Gastroesophageal sphincter (tissue), 4 donors: ENCODE results near the gene THRAP3. TPM values are rescaled to one million over a fixed set of nuclear protein-coding genes. Genes with fewer than 3 reads are reported as not detected.
A peak's percentile ranks its signal among the peaks of the same experiment; 100 is the strongest.

Source experiments
- ATAC-seq: fragments of 150-250 bp; one replicate; pipeline ENCODE4 v1.9.1; 2016; ENCODE audit warnings: mild to moderate bottlenecking, moderate library complexity
- H3K27ac ChIP-seq, 4 donors: fragments of 200-600 bp; sonication (generic) in 3 of 4; 1 replicate in 3 of 4; 2 replicates in 1 of 4; pipeline ENCODE4 v1.5.1; 2016 to 2019
- H3K27me3 ChIP-seq: fragments of 200-600 bp; sonication (generic); one replicate; pipeline ENCODE4 v1.5.1; 2019
- H3K36me3 ChIP-seq, 2 donors: fragments of 200-600 bp; sonication (generic); one replicate each; pipeline ENCODE4 v1.5.1; 2019; ENCODE audit warnings: control low read depth in 1 of 2
- H3K4me1 ChIP-seq, 3 donors: fragments of 200-600 bp; sonication (generic); 1 replicate in 2 of 3; 2 replicates in 1 of 3; pipeline ENCODE4 v1.5.1; 2016 to 2019; ENCODE audit warnings: control low read depth in 2 of 3
- H3K4me3 ChIP-seq, 2 donors: fragments of 200-600 bp; sonication (generic); one replicate each; pipeline ENCODE4 v1.5.1; 2019; ENCODE audit warnings: mild to moderate bottlenecking in 1 of 2, moderate library complexity in 1 of 2
- H3K9me3 ChIP-seq, 3 donors: fragments of 200-600 bp; sonication (generic); one replicate each; pipeline ENCODE4 v1.5.1; 2017 to 2019; ENCODE audit warnings: control low read depth in 2 of 3
- CTCF ChIP-seq, 4 experiments: fragments of 200-600 bp in 2 of 4; fragments of 450-650 bp in 2 of 4; sonication (generic) in 1 of 4; IDR thresholded peaks; one replicate each; pipeline ENCODE4 v1.5.1; 2017 to 2019; ENCODE audit warnings: antibody characterized with exemption in 4 of 4, mild to moderate bottlenecking in 2 of 4, moderate library complexity in 2 of 4
- EP300 ChIP-seq: sonication (generic); formaldehyde crosslinking; IDR thresholded peaks from one replicate; pipeline ENCODE4 v1.6.1; 2017; ENCODE audit warnings: antibody characterized with exemption, mild to moderate bottlenecking
- POLR2A ChIP-seq, 2 donors: fragments of 450-650 bp; IDR thresholded peaks; one replicate each; pipeline ENCODE4 v1.6.1; 2017; ENCODE audit warnings: antibody characterized with exemption in 2 of 2, mild to moderate bottlenecking in 2 of 2, moderate library complexity in 1 of 2
- POLR2AphosphoS5 ChIP-seq: sonication (generic); formaldehyde crosslinking; IDR thresholded peaks from one replicate; pipeline ENCODE4 v1.6.1; 2017; ENCODE audit warnings: antibody characterized with exemption
- WGBS, 2 donors: methylation state at CpG; one replicate each; pipeline ENCODE4 v1.1.5; 2018; ENCODE audit warnings: low coverage in 1 of 2; 5-methylcytosine and 5-hydroxymethylcytosine counted together
- total RNA-seq, 4 donors: library from RNA; depleted of rRNA; stranded (reverse); fragments of >200 nt; gene quantifications; one replicate each; pipeline ENCODE4 v1.1.0, GENCODE V29; 2016

The THRAP3 gene
- total RNA-seq, 4 donors from 2014 or later = 100 to 123 (median 114) TPM

GRCh38 chr1:36285443-36286101, 61.3 kb downstream of the THRAP3 start:
- Histone ChIP-seq H3K4me3 (no peak overlapping the region), H3K9me3 (no peaks in the 10 kb centered on the region), H3K4me1 (peaks cover 14 to 71% (median 26%) of the 10 kb centered on the region in 3 donors), H3K27ac (peak overlapping the region; percentile 58 to 69 (median 64)), H3K36me3 (peaks cover 2 to 68% of the 10 kb centered on the region in 2 donors), H3K27me3 (no peaks in the 10 kb centered on the region)
- ATAC-seq = peak; percentile 85
- 25 to 30% methylated on average over 7 of the region's 7 CpGs for WGBS, 2 donors
- TF ChIP-seq CTCF (IDR thresholded peaks at IDR 0.05) = peak; percentile 48 to 80 (median 77)
- no peak for TF ChIP-seq POLR2A (IDR thresholded peaks at IDR 0.05)
- peak; percentile 20 for TF ChIP-seq POLR2AphosphoS5
- TF ChIP-seq EP300 = no peak

- TF ChIP-seq EP300 (no peak), POLR2AphosphoS5 (no peak), POLR2A (IDR thresholded peaks at IDR 0.05) (no peak), CTCF (IDR thresholded peaks at IDR 0.05) (no peak)
- Histone ChIP-seq H3K27ac (peak overlapping the region in 2 of 4 donors; percentile 58 to 63), H3K9me3 (no peaks in the 10 kb centered on the region), H3K27me3 (no peaks in the 10 kb centered on the region), H3K4me3 (no peak overlapping the region), H3K4me1 (peaks cover 17 to 66% (median 26%) of the 10 kb centered on the region in 3 donors), H3K36me3 (peaks cover 8 to 81% of the 10 kb centered on the region in 2 donors)
- ATAC-seq = no peak
- WGBS, 2 donors = 72% methylated on average over 4 of the region's 13 CpGs; no CpG with 5 or more reads in 1 of the 2 donors
Measured at GRCh38 chr1:36286802-36287201, 62.6 kb downstream of the THRAP3 start.

- no peak for ATAC-seq
- H3K36me3 ChIP-seq = peaks cover 9 to 86% of the 10 kb centered on the region in 2 donors
- no peak for TF ChIP-seq POLR2A (IDR thresholded peaks at IDR 0.05)
- TF ChIP-seq CTCF (IDR thresholded peaks at IDR 0.05) = no peak
- TF ChIP-seq POLR2AphosphoS5 = no peak
- TF ChIP-seq EP300 = no peak
- peak overlapping the region in 1 of 4 donors; percentile 7 for H3K27ac ChIP-seq
- H3K9me3 ChIP-seq = no peaks in the 10 kb centered on the region
- H3K27me3 ChIP-seq = no peaks in the 10 kb centered on the region
- H3K4me1 ChIP-seq = peaks cover 17 to 58% (median 26%) of the 10 kb centered on the region in 3 donors
- H3K4me3 ChIP-seq = no peak overlapping the region
- 61 to 77% methylated on average over 5 of the region's 5 CpGs for WGBS, 2 donors
Measured at GRCh38 chr1:36287595-36287994, 63.4 kb downstream of the THRAP3 start.

GRCh38 chr1:36295390-36295789, 71.1 kb downstream of the THRAP3 start:
- 100% methylated on average over 2 of the region's 2 CpGs for WGBS, 2 donors
- Histone ChIP-seq H3K4me3 (no peak overlapping the region), H3K4me1 (peaks cover 0 to 15% (median 5%) of the 10 kb centered on the region in 3 donors), H3K27me3 (no peaks in the 10 kb centered on the region), H3K36me3 (peaks cover 6 to 100% of the 10 kb centered on the region in 2 donors), H3K27ac (no peak overlapping the region), H3K9me3 (no peaks in the 10 kb centered on the region)
- TF ChIP-seq EP300 (no peak), POLR2A (IDR thresholded peaks at IDR 0.05) (no peak), CTCF (IDR thresholded peaks at IDR 0.05) (no peak), POLR2AphosphoS5 (no peak)
- no peak for ATAC-seq

GRCh38 chr1:36297062-36297461, 72.8 kb downstream of the THRAP3 start:
- peaks cover 0 to 6% (median 0%) of the 10 kb centered on the region in 3 donors for H3K4me1 ChIP-seq
- H3K27ac ChIP-seq = no peak overlapping the region
- no peaks in the 10 kb centered on the region for H3K27me3 ChIP-seq
- 69 to 93% methylated on average over 2 of the region's 2 CpGs for WGBS, 2 donors
- TF ChIP-seq POLR2AphosphoS5 = no peak
- TF ChIP-seq EP300 = no peak
- no peak for TF ChIP-seq POLR2A (IDR thresholded peaks at IDR 0.05)
- TF ChIP-seq CTCF (IDR thresholded peaks at IDR 0.05) = no peak
- H3K36me3 ChIP-seq = peaks cover 3 to 100% of the 10 kb centered on the region in 2 donors
- H3K4me3 ChIP-seq = no peak overlapping the region
- no peaks in the 10 kb centered on the region for H3K9me3 ChIP-seq
- ATAC-seq = no peak
